TTC549 (cell line): ENCODE measurements around the gene SLC9C2.

Source experiments
- FAIRE-seq: peaks from 2 replicates; lab custom pipeline; 2012; peaks lifted over from hg19 to GRCh38; lab: Jason Lieb, UNC

SLC9C2 gene

GRCh38 chr1:173451981-173452380 is 150.9 kb downstream of the SLC9C2 start:
- FAIRE-seq, result no peak
